IMR-90 (cell line): ENCODE results near the gene PHACTR3. TPM values are rescaled to one million over a fixed set of nuclear protein-coding genes. Genes with fewer than 3 reads are reported as not detected.

Experiments used
- ATAC-seq: fragments of 200-7000 bp; cut with Tn5 transposase; 2 replicates; pipeline ENCODE4 v1.9.1; 2020; ENCODE audit warnings: low read depth, mild to moderate bottlenecking, moderate library complexity
- BruUV-seq: library from RNA; stranded (reverse); fragments of 400-500 nt; replicated peaks from 2 replicates; lab custom pipeline; 2021; lab: Mats Ljungman, UMichigan
- CTCF ChIA-PET: fragments of 300-600 bp; formaldehyde crosslinking; extraction: SDS; loops from one replicate; lab custom pipeline; 2021; ENCODE audit warnings: antibody characterized with exemption; lab: Yijun Ruan, JAX
- POLR2A ChIA-PET: fragments of 300-600 bp; sonication (Branson Sonifier 250); formaldehyde crosslinking; loops from one replicate; lab custom pipeline; 2022; ENCODE audit warnings: antibody characterized with exemption; ENCODE audit not compliant: unreplicated experiment; lab: Charles Lee
- DNase-seq: peaks from one replicate; pipeline ENCODE4 v3.0.0; 2013
- H2AFZ ChIP-seq: replicated peaks from 2 replicates; pipeline ENCODE3; 2013; ENCODE audit warnings: low read length, mild to moderate bottlenecking; ENCODE audit not compliant: poor library complexity
- H2AK5ac ChIP-seq: 2 replicates; pipeline ENCODE4 v1.6.1; 2013; ENCODE audit warnings: low read depth, low read length, inconsistent platforms
- H2AK9ac ChIP-seq: replicated peaks from 2 replicates; pipeline ENCODE3; 2013; ENCODE audit warnings: mild to moderate bottlenecking, low read depth, low read length, moderate library complexity; ENCODE audit not compliant: poor library complexity
- H2BK120ac ChIP-seq: 2 replicates; pipeline ENCODE4 v1.6.1; 2013; ENCODE audit warnings: low read depth, low read length, inconsistent platforms
- H2BK15ac ChIP-seq: 3 replicates; pipeline ENCODE4 v1.6.1; 2013; ENCODE audit warnings: low read depth, low read length, inconsistent platforms
- H2BK20ac ChIP-seq: 2 replicates; pipeline ENCODE4 v1.6.1; 2013; ENCODE audit warnings: low read depth, mild to moderate bottlenecking, inconsistent platforms, low read length, moderate library complexity
- H2BK5ac ChIP-seq: 2 replicates; pipeline ENCODE4 v1.6.1; 2013; ENCODE audit warnings: mild to moderate bottlenecking, low read depth, low read length, inconsistent platforms; ENCODE audit not compliant: poor library complexity, severe bottlenecking
- H3K14ac ChIP-seq: replicated peaks from 2 replicates; pipeline ENCODE4 v1.6.1; 2013; ENCODE audit warnings: low read depth, low read length, inconsistent platforms
- H3K18ac ChIP-seq: 2 replicates; pipeline ENCODE4 v1.6.1; 2013; ENCODE audit warnings: low read depth, low read length, control low read depth
- H3K23ac ChIP-seq: 2 replicates; pipeline ENCODE4 v1.6.1; 2013; ENCODE audit warnings: low read depth, low read length, inconsistent platforms
- H3K27ac ChIP-seq: 2 replicates; pipeline ENCODE4 v1.5.1; 2013; ENCODE audit warnings: mild to moderate bottlenecking, control low read depth, low read length; ENCODE audit not compliant: insufficient read depth
- H3K27me3 ChIP-seq: 2 replicates; pipeline ENCODE4 v1.6.1; 2013; ENCODE audit warnings: low read length; ENCODE audit not compliant: control insufficient read depth, insufficient read depth
- H3K36me3 ChIP-seq: 2 replicates; pipeline ENCODE4 v1.6.1; 2013; ENCODE audit warnings: low read length, mixed read lengths; ENCODE audit not compliant: control insufficient read depth, insufficient read depth
- H3K4ac ChIP-seq: 2 replicates; pipeline ENCODE4 v1.6.1; 2013; ENCODE audit warnings: low read depth, low read length, inconsistent platforms
- H3K4me1 ChIP-seq: 2 replicates; pipeline ENCODE4 v1.6.1; 2013; ENCODE audit warnings: low read length, mixed read lengths; ENCODE audit not compliant: control insufficient read depth, insufficient read depth
- H3K4me2 ChIP-seq: 2 replicates; pipeline ENCODE4 v1.6.1; 2013; ENCODE audit warnings: low read depth, mild to moderate bottlenecking, control low read depth, low read length, moderate library complexity
- H3K4me3 ChIP-seq: 2 replicates; pipeline ENCODE4 v1.5.1; 2013; ENCODE audit warnings: low read depth, mild to moderate bottlenecking, control low read depth, low read length, moderate library complexity; ENCODE audit not compliant: insufficient read depth
- H3K56ac ChIP-seq: 2 replicates; pipeline ENCODE4 v1.6.1; 2013; ENCODE audit warnings: low read length, inconsistent platforms; ENCODE audit not compliant: insufficient read depth; ENCODE audit errors: extremely low read depth
- H3K79me1 ChIP-seq, 2 experiments: 2 replicates each; pipeline ENCODE4 v1.6.1; 2013; ENCODE audit warnings: low read length in 2 of 2, inconsistent platforms in 1 of 2, low read depth in 1 of 2
- H3K9ac ChIP-seq: 2 replicates; pipeline ENCODE4 v1.6.1; 2013; ENCODE audit warnings: low read depth, low read length, control low read depth
- H3K9me1 ChIP-seq: 2 replicates; pipeline ENCODE4 v1.6.1; 2013; ENCODE audit warnings: low read length, inconsistent platforms; ENCODE audit not compliant: insufficient read depth
- H3K9me3 ChIP-seq: 2 replicates; pipeline ENCODE4 v1.6.1; 2013; ENCODE audit warnings: low read length; ENCODE audit not compliant: control insufficient read depth, insufficient read depth
- H4K20me1 ChIP-seq: 2 replicates; pipeline ENCODE4 v1.6.1; 2013; ENCODE audit warnings: low read length, inconsistent platforms; ENCODE audit not compliant: insufficient read depth
- H4K5ac ChIP-seq: 2 replicates; pipeline ENCODE4 v1.6.1; 2013; ENCODE audit warnings: mild to moderate bottlenecking, low read depth, low read length, control low read depth
- H4K8ac ChIP-seq, 2 experiments: 2 replicates each; pipeline ENCODE4 v1.6.1; 2013; ENCODE audit warnings: low read depth in 2 of 2, low read length in 2 of 2, control low read depth in 1 of 2, inconsistent platforms in 1 of 2
- H4K91ac ChIP-seq: 2 replicates; pipeline ENCODE4 v1.6.1; 2013; ENCODE audit warnings: low read depth, low read length, inconsistent platforms; ENCODE audit not compliant: insufficient read depth
- CEBPB ChIP-seq: IDR thresholded peaks from 2 replicates; pipeline ENCODE4 v1.6.1; 2012; ENCODE audit warnings: low read depth, low read length, improper control_type of control experiment
- FOS ChIP-seq: fragments of 150-350 bp; IDR thresholded peaks from 2 replicates; pipeline ENCODE4 v1.6.1; 2016; ENCODE audit warnings: low read depth, low read length
- MAZ ChIP-seq: IDR thresholded peaks from 2 replicates; pipeline ENCODE4 v1.6.1; 2012; ENCODE audit warnings: low read depth, mild to moderate bottlenecking, low read length, improper control_type of control experiment, moderate library complexity, borderline replicate concordance
- MXI1 ChIP-seq: IDR thresholded peaks from 2 replicates; pipeline ENCODE4 v1.6.1; 2012; ENCODE audit warnings: low read depth, mild to moderate bottlenecking, low read length, moderate library complexity, borderline replicate concordance
- NFE2L2 ChIP-seq: fragments of 150-350 bp; IDR thresholded peaks from 2 replicates; pipeline ENCODE4 v1.6.1; 2016; ENCODE audit warnings: low read depth, mild to moderate bottlenecking, low read length
- POLR2A ChIP-seq: IDR thresholded peaks from 2 replicates; pipeline ENCODE4 v1.6.1; 2012; ENCODE audit warnings: mild to moderate bottlenecking, low read depth, low read length
- RAD21 ChIP-seq: IDR thresholded peaks from 2 replicates; pipeline ENCODE4 v1.6.1; 2012; ENCODE audit warnings: low read length, improper control_type of control experiment
- RCOR1 ChIP-seq: IDR thresholded peaks from 2 replicates; pipeline ENCODE4 v1.6.1; 2012; ENCODE audit warnings: mild to moderate bottlenecking, low read length, improper control_type of control experiment; ENCODE audit not compliant: insufficient replicate concordance
- RFX5 ChIP-seq: IDR thresholded peaks from 2 replicates; pipeline ENCODE4 v1.8.0; 2012; ENCODE audit warnings: low read depth, mild to moderate bottlenecking, low read length, moderate library complexity
- SMC3 ChIP-seq: fragments of 150-350 bp; IDR thresholded peaks from 2 replicates; pipeline ENCODE4 v1.6.1; 2016; ENCODE audit warnings: low read depth, mild to moderate bottlenecking, antibody characterized with exemption, low read length, moderate library complexity
- WGBS, 2 experiments: methylation state at CpG; one replicate each; pipeline versions ENCODE4 v1.1.5 to v1.1.7; 2013; ENCODE audit warnings: missing lambda C conversion rate in 2 of 2; ENCODE audit not compliant: insufficient read length in 1 of 2; ENCODE audit errors: extremely low coverage in 2 of 2; 5-methylcytosine and 5-hydroxymethylcytosine counted together
- dilution Hi-C: fragments of 300-500 bp; cut with HindIII; formaldehyde crosslinking; loops from one replicate; pipeline ENCODE4 v1.14.3; 2018; ENCODE audit warnings: low sequenced_read_pairs; ENCODE audit not compliant: unreplicated experiment
- in situ Hi-C: fragments of 300-500 bp; cut with MboI; formaldehyde crosslinking; loops from 3 replicates; pipeline ENCODE4 v1.14.3; 2019; ENCODE audit warnings: low sequenced_read_pairs, inconsistent platforms, mixed read lengths
- intact Hi-C: fragments of 100-400 bp; cut with micrococcal nuclease; formaldehyde crosslinking; loops from 2 replicates; pipeline ENCODE4 v1.10.0; 2022
- polyA plus RNA-seq, 3 experiments: library from polyadenylated mRNA; depleted of rRNA; stranded (reverse); fragments of >200 nt; gene quantifications; 2 replicates each; pipeline ENCODE4 v1.2.3, GENCODE V29; 2012; ENCODE audit warnings: low replicate concordance in 1 of 3
- total RNA-seq: library from RNA; depleted of rRNA; stranded (reverse); fragments of >200 nt; gene quantifications from 2 replicates; pipeline ENCODE4 v1.2.3, GENCODE V29; 2012

PHACTR3 gene
- total and polyA plus RNA-seq, 2 of the 4 experiments (the other 2 are of a cell fraction) = not detected

DNA sequence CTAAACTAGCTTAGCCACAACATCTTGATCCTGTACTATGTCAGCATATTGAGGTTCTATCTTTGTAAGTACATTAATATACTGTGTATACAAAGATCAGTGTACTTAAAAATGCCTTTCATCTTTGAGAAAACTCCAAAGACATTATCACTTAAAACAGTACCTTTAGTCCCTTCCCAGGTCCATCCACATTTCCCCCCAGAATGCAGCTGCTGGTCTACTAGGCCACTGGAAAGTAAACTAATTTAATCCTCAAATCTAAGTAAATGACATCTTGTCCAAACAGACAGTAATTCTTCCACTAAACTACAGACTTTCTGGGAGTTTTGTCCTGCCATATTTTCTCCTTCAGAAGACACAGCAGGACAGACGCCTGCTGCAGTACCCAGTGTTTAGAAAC, 260.4 kb downstream of the PHACTR3 start:
- Histone ChIP-seq H3K36me3 (no peaks in the 10 kb centered on the region), H3K9me3 (no peaks in the 10 kb centered on the region), H2AK9ac (no peak overlapping the region), H4K5ac (no peak overlapping the region), H2AK5ac (no peak overlapping the region), H3K23ac (no peak overlapping the region), H4K8ac (no peak overlapping the region), H3K9ac (no peak overlapping the region), H2AFZ (no peak overlapping the region), H3K9me1 (no peaks in the 10 kb centered on the region), H4K91ac (no peak overlapping the region), H2BK15ac (no peak overlapping the region), H3K18ac (no peak overlapping the region), H3K27me3 (no peaks in the 10 kb centered on the region), H3K79me1 (no peaks in the 10 kb centered on the region), H3K4me2 (no peak overlapping the region), H3K4me3 (no peak overlapping the region), H3K4me1 (no peaks in the 10 kb centered on the region), H2BK120ac (no peak overlapping the region), H3K4ac (no peak overlapping the region), H3K27ac (no peak overlapping the region), H2BK5ac (no peak overlapping the region), H3K56ac (no peak overlapping the region), H4K20me1 (no peaks in the 10 kb centered on the region), H2BK20ac (no peak overlapping the region), H3K14ac (no peak overlapping the region)
- intact Hi-C loops = no loop called here
- POLR2A ChIA-PET = no interaction called here
- CTCF ChIA-PET = interaction anchor here (0.6 to 2.4 kb wide), 2 partner anchors 15 to 782 kb away, joined by 5 to 8 read pairs; no protein-coding TSS in a partner anchor
- dilution Hi-C loops = no loop called here
- in situ Hi-C loops = no loop called here
- TF ChIP-seq CEBPB = no peak
- no peak for TF ChIP-seq POLR2A
- no peak for TF ChIP-seq RCOR1
- no peak for TF ChIP-seq RFX5
- TF ChIP-seq SMC3 = no peak
- no peak for TF ChIP-seq FOS
- no peak for TF ChIP-seq MXI1
- no peak for TF ChIP-seq MAZ
- no peak for TF ChIP-seq NFE2L2
- TF ChIP-seq RAD21 = no peak
- BruUV-seq = no TSS peak
- WGBS, 2 experiments = no CpG with 5 or more reads among the region's 1 CpG
- no peak for ATAC-seq
- no peak for DNase-seq
